VCaP (cell line): ENCODE results near the gene ZNF576.

ENCODE experiments used
- H3K27ac ChIP-seq: fragments of 450-650 bp; 2 replicates; pipeline ENCODE4 v1.5.1; 2017
- CTCF ChIP-seq: fragments of 450-650 bp; conservative IDR thresholded peaks from 2 replicates; pipeline ENCODE4 v1.5.1; 2017; ENCODE audit warnings: mild to moderate bottlenecking, moderate library complexity

Gene ZNF576

GRCh38 chr19:43589678-43590077 lies 6.7 kb upstream of the ZNF576 start:
- H3K27ac ChIP-seq = no peak overlapping the region
- TF ChIP-seq CTCF = no peak

- H3K27ac ChIP-seq = no peak overlapping the region
- no peak for TF ChIP-seq CTCF
Measured at GRCh38 chr19:43591904-43592772, 4.3 kb upstream of the ZNF576 start.

- TF ChIP-seq CTCF = no peak
- no peak overlapping the region for H3K27ac ChIP-seq
Measured at GRCh38 chr19:43592800-43593350, 3.5 kb upstream of the ZNF576 start.

GRCh38 chr19:43594081-43594697 lies 2.2 kb upstream of the ZNF576 start:
- H3K27ac ChIP-seq = peak overlapping the region; percentile 97
- no peak for TF ChIP-seq CTCF

- TF ChIP-seq CTCF = peak; percentile 96
- peak overlapping the region; percentile 97 for H3K27ac ChIP-seq
Measured at GRCh38 chr19:43594710-43595604, 1.4 kb upstream of the ZNF576 start.

- peak overlapping the region; percentile 97 for H3K27ac ChIP-seq
- no peak for TF ChIP-seq CTCF
Measured at GRCh38 chr19:43595605-43595998, 793 bp upstream of the ZNF576 start.
